Measurements from ENCODE around the gene ARHGEF19. TPM values are rescaled to one million over a fixed set of nuclear protein-coding genes. Genes with fewer than 3 reads are reported as not detected.
"Not testable (repeated sequence)": the region's sequence is repeated elsewhere in the genome, so short reads cannot be mapped to it uniquely, and the experiment has no call there.

Gene ARHGEF19
- total RNA-seq, 2 experiments from 2014 or later, result 5.3 to 6.0 TPM

DNA sequence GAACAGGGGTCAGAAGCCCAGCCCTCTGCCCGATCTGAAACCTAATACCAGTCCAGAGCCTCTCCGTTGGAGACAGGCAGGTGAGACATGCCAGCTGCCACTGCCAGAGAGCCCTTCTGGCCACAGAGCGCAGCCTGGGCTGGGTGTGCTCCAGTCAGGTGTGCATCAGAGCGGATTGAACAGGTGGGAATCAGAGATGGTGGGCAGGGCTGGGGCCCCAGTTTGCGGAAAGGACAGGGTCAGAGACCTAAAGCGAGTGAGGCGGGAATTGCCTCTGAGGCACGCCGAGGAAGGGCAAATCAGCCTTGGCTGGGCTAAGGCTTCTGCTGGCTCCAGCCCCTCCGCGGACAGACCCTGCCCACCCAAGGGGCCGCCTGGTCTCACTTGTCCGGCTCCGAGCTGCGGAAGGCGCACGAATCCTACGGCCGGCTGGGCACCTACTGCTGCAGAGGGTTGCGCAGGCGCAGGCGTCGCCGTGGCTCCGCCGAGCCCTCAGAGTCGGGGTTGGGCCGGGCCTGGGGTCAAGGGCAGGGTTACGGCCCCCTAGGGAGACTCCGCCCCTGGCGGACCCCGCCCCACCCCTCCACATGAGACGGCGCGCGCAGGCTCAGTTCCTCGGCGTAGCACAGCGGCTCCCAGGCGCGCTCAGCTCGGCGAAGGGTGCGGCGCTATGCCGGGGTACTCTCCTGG is 14.2 kb upstream of the ARHGEF19 start:
- CTCF ChIA-PET, result interaction anchor here (1.3 kb wide), 1 partner anchor 18 kb away, joined by 3 read pairs; no protein-coding TSS in a partner anchor
- Mint-ChIP-seq H3K27ac (no peak overlapping the region), H3K4me3 (no peak overlapping the region), H3K9me3 (ENCODE audit: low read depth) (no peaks in the 10 kb centered on the region), H3K36me3 (no peaks in the 10 kb centered on the region), H3K4me1 (peaks cover 1% of the 10 kb centered on the region), H3K27me3 (peaks cover 32% of the 10 kb centered on the region)
- DNase-seq (no peak), ATAC-seq (no peak)

DNA sequence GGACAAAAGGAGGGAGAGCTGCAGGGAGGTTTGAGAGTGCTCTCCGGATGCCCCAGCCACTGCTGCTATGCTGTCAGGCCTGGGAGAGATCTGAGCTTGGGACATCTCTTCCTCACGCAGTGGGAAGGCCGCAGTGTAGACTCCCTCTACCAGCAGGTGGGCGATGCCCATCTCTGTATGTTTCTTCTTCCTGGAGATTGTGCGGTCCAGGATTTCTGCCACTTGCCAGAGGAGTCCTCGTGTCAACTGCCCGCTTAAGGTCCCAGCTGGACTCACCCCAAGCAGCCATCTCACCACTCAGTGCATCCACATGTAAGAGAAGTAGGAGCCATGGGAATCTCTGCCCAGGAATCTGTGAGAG is 13.7 kb upstream of the ARHGEF19 start:
- Mint-ChIP-seq H3K36me3 (no peaks in the 10 kb centered on the region), H3K27me3 (peaks cover 37% of the 10 kb centered on the region), H3K9me3 (ENCODE audit: low read depth) (no peaks in the 10 kb centered on the region), H3K27ac (no peak overlapping the region), H3K4me1 (peaks cover 1% of the 10 kb centered on the region), H3K4me3 (no peak overlapping the region)
- ATAC-seq (no peak), DNase-seq (no peak)
- CTCF ChIA-PET, result interaction anchor here (1.3 kb wide), 1 partner anchor 18 kb away, joined by 3 read pairs; no protein-coding TSS in a partner anchor

DNA sequence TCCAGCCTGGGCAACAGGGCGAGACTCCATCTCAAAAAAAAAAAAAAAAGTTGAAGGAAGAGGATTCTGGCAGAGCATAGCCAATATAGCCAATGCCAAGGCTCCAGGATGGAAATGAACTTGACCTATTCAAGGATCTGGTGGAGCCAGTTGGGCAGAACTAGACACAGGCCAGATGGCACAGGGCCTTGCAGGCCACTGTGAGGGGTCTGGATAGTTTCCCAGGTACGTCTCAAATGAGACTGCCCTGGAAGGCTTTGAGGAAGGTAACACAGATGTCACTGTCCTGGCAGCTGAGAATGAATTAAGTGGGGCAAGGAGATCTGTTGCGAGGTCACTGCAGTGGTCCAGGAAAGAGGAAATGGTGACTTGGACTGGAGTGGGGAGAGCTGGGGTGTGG is 12.0 kb upstream of the ARHGEF19 start:
- no peak for ATAC-seq
- H3K27ac Mint-ChIP-seq, result no peak overlapping the region

DNA sequence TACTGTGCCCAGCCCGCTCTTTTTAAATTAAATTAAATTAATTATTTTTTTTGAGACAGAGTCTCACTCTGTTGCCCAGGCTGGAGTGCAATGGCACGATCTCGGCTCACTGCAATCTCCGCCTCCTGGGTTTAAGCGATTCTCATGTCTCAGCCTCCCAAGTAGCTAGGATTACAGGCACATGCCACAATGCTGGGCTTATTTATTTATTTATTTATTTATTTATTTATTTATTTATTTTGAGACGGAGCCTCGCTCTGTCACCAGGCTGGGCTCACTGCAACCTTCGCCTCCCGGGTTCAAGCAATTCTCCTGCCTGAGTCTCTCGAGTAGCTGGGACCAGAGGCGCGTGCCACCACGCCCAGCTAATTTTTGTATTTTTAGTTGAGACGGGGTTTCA is 10.3 kb upstream of the ARHGEF19 start:
- CTCF ChIA-PET, result interaction anchor here (0.8 kb wide), 1 partner anchor 25 kb away, joined by 3 read pairs; no protein-coding TSS in a partner anchor
- not testable (repeated sequence) for H3K36me3 Mint-ChIP-seq

More for the DNA sequence above, 12.0 kb upstream of the ARHGEF19 start:
- Mint-ChIP-seq H3K4me1 (peaks cover 9% of the 10 kb centered on the region), H3K27me3 (peaks cover 35% of the 10 kb centered on the region), H3K9me3 (ENCODE audit: low read depth) (no peaks in the 10 kb centered on the region), H3K4me3 (no peak overlapping the region), H3K36me3 (no peaks in the 10 kb centered on the region)
- CTCF ChIA-PET, result no interaction called here
- DNase-seq, result no peak

DNA sequence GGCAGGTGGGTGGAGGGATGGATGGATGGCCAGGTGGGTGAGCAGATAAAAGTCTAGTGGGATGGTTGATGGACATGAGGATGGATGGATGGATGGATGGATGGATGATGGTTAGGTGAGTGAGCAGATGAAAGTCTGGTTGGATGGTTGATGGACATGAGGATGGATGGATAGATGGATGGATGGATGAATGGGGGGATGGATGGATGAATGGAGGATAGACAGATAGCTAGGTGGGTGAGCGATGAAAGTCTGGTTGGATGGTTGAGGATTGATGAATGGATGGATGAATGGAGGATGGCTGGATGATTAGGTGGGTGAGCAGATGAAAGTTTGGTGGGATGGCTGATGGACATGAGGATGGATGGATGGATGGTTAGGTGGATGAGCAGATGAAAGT is 9.0 kb upstream of the ARHGEF19 start:
- peaks cover 12% of the 10 kb centered on the region for H3K27me3 Mint-ChIP-seq
- H3K9me3 Mint-ChIP-seq (ENCODE audit: low read depth), result no peaks in the 10 kb centered on the region
- no peak for DNase-seq
- ATAC-seq, result no peak
- no peaks in the 10 kb centered on the region for H3K36me3 Mint-ChIP-seq
- H3K4me3 Mint-ChIP-seq, result no peak overlapping the region
- H3K27ac Mint-ChIP-seq, result no peak overlapping the region
- peaks cover 17% of the 10 kb centered on the region for H3K4me1 Mint-ChIP-seq
- CTCF ChIA-PET, result interaction anchor here (0.7 to 1.5 kb wide), 4 partner anchors 14 to 22 kb away, joined by 3 to 5 read pairs (median 3); no protein-coding TSS in a partner anchor

More for the DNA sequence above, 10.3 kb upstream of the ARHGEF19 start:
- H3K4me3 Mint-ChIP-seq; H3K9me3 Mint-ChIP-seq (ENCODE audit: low read depth); DNase-seq; H3K27ac Mint-ChIP-seq; ATAC-seq: not testable (repeated sequence)
- Mint-ChIP-seq H3K4me1 (peaks cover 11% of the 10 kb centered on the region), H3K27me3 (peaks cover 21% of the 10 kb centered on the region)

DNA sequence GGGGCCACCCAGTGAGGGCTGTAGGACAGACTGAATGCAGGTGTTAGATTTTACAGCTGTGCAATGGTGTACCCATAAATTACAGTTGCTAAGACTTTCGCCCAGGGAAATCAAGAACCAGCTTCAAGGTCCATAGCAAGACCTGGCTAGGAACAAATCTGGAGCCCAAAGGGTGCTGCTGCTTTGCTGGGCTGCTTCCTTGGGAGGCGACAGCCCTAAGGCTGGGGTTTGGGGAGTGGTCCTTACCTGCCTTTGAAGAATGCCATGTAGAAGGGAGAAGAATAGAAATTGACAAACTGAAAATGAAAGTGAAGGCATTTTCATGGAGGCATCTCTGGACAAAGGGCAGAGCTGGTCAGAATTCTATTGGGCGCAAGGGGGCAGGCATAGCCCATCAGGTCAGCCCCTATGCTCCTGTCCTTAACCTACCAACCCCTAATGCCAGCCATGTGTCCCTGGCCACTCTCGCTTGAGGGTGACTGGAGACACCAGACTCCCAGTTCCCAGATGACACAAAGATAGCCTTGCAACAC is 7.6 kb upstream of the ARHGEF19 start:
- DNase-seq (no peak), ATAC-seq (no peak)
- CTCF ChIA-PET, result interaction anchor here (1.0 to 1.4 kb wide), 2 partner anchors 18 to 29 kb away, joined by 3 read pairs; partner anchors contain the start of gene CPLANE2
- peaks cover 24% of the 10 kb centered on the region for H3K4me1 Mint-ChIP-seq
- no peak overlapping the region for H3K4me3 Mint-ChIP-seq
- H3K36me3 Mint-ChIP-seq, result no peaks in the 10 kb centered on the region
- no peaks in the 10 kb centered on the region for H3K9me3 Mint-ChIP-seq (ENCODE audit: low read depth)
- peaks cover 4% of the 10 kb centered on the region for H3K27me3 Mint-ChIP-seq
- H3K27ac Mint-ChIP-seq, result peak overlapping the region; percentile 51

DNA sequence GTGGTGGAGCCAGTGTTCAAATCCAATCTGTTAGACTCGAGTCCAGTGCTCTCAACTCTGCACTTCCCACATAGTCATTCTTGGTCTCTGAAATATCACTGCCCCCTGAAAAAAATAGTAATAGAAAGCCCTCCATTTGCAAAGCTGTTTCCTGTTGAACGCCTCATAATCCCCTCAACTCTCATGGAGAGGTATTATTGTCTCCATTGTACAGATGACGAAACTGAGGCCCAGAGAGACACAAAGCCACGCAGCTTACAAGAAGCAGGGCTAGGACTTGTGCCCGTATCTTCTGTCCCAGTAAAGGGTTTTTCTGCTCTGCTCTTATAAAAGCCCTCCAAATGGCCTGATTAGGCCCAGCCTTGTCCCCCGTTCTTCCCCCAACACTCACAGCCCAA is 6.2 kb upstream of the ARHGEF19 start:
- H3K36me3 Mint-ChIP-seq, result no peaks in the 10 kb centered on the region
- no peak for DNase-seq
- H3K27me3 Mint-ChIP-seq, result peaks cover 4% of the 10 kb centered on the region
- CTCF ChIA-PET, result interaction anchor here (0.6 to 4.6 kb wide), 5 partner anchors 13 to 733 kb away, joined by 3 to 21 read pairs (median 6); partner anchors contain the start of gene CPLANE2
- H3K27ac Mint-ChIP-seq, result no peak overlapping the region
- no peak for ATAC-seq
- H3K4me1 Mint-ChIP-seq, result peaks cover 24% of the 10 kb centered on the region
- H3K9me3 Mint-ChIP-seq (ENCODE audit: low read depth), result no peaks in the 10 kb centered on the region
- H3K4me3 Mint-ChIP-seq, result no peak overlapping the region

DNA sequence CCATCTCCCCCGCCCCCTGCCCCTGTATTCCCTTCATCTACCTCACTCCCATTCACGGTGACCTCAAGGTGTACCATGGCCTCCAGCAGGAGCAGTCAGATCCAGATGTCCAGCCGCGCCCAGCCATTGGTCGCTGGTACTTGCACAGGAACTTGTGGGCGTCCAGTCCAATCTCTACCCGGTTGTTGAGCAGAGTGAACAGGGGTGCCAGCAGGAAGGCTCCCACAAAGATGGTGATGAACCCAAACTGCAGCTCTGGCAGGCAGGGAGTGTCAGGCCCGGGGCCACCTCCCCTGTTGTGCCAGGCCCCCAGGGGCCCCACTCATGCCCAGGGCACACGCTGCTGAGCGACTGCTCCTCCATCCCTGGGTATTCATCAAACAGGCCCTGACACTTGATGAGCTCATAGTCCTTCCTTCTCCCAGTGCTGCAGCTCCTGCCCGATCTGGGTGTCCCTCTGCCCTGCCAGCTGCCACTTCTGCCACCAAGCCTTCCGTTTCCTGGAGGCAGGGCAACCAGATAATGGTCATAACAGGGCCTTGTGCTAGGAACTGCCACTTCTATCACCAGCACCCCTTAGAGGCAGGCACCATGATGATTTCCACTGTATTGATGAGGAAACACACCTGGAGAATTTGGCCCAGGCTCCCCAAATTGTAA is 5.7 kb upstream of the ARHGEF19 start:
- no peak overlapping the region for H3K4me3 Mint-ChIP-seq
- DNase-seq, result no peak

DNA sequence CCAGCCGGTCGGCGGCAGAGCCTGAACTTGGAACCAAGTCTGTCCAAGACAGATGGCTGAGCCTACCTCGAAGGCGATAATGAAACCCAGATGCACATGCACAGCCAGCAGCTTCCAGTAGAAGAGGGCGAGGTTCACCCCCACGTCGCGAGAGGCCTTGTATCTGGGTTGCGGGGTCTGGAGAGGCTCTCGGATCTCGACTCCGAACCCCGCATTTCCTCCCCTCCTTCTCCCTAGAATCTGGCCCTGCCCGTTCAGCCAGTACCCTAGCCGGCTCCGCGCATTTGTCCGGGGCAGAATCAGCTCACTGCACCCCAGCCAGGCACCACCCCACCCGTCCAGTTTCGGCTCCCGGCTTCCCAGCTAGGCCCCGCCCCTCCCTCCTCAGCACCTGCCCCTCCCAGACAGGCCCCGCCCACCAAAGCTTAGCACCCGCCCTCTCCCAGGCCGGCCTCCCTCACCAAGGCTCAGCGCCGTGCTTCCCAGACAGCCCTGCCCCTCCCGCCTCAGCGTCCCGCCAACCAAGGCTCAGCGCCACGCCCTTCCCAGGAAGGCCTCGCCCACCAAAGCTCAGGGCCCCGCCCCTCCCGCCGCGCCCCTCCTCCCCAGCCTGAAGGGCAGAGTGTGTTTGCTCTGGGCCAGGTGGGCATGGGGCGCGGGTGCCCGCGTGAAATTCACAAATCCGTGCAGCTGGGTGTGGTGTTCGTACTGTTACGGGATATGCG is 4.8 kb upstream of the ARHGEF19 start:
- Mint-ChIP-seq H3K27me3 (peaks cover 11% of the 10 kb centered on the region), H3K9me3 (ENCODE audit: low read depth) (no peaks in the 10 kb centered on the region), H3K27ac (peak overlapping the region; percentile 87), H3K4me1 (peaks cover 24% of the 10 kb centered on the region), H3K36me3 (no peaks in the 10 kb centered on the region), H3K4me3 (peak overlapping the region; percentile 85)
- peak; percentile 97 for ATAC-seq
- peak; percentile 98 for DNase-seq
- CTCF ChIA-PET, result interaction anchor here (0.9 to 4.6 kb wide), 16 partner anchors 8 to 155 kb away, joined by 3 to 21 read pairs (median 4); partner anchors contain the start of genes CPLANE2, FAM131C and SZRD1

More for the DNA sequence above, 5.7 kb upstream of the ARHGEF19 start:
- Mint-ChIP-seq H3K4me1 (peaks cover 24% of the 10 kb centered on the region), H3K36me3 (no peaks in the 10 kb centered on the region), H3K27me3 (peaks cover 4% of the 10 kb centered on the region), H3K9me3 (ENCODE audit: low read depth) (no peaks in the 10 kb centered on the region), H3K27ac (no peak overlapping the region)
- ATAC-seq, result no peak
- CTCF ChIA-PET, result interaction anchor here (0.6 to 4.6 kb wide), 12 partner anchors 9 to 734 kb away, joined by 3 to 21 read pairs (median 5); partner anchors contain the start of genes CPLANE2, FAM131C and SZRD1

DNA sequence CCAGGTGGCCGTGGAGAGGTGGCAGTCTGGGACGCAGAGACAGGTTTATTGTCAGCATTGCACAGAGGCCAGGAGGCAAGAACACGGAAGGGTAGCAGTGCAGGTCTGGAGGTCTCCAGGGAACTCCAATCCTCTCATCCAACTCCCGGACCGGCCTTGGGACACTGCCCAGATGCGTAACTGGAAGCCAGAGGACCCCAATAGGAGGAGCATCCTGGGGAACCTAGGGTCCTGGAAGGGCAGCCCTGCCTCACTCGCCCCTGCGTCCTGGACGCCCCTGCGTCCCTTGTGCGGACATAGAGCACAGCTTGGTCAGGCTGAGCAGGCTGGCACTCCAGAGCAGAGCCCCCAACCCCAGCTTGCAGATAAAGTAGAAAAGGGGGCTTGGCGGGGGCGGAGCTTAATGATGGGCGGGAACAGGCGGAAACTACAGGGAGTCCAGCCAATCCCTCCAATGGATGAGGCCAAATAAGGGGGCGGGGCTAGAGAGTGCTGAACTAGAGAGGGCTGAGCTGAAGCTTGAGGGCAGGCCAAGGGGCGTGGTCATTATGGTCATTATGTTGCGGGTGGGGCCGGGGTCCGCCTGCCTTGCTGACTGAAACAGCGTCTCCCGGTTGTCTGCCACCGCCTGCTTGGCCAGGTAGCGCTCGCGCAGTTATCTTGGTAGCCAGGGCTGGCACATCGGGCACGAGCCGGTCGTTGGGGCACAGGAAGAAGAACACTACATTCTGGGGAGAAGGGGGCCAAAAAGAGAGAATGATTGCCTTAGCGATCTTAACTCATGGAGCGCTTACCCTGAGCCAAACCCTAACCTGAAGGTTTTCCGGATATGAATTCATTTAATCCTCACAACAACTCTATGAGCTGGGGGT is 3.7 kb upstream of the ARHGEF19 start:
- CTCF ChIA-PET, result interaction anchor here (1.0 to 4.6 kb wide), 8 partner anchors 10 to 156 kb away, joined by 3 to 21 read pairs (median 10); partner anchors contain the start of gene CPLANE2
- Mint-ChIP-seq H3K4me3 (peak overlapping the region; percentile 85), H3K27ac (peak overlapping the region; percentile 54), H3K9me3 (ENCODE audit: low read depth) (no peaks in the 10 kb centered on the region), H3K27me3 (peaks cover 7% of the 10 kb centered on the region), H3K4me1 (peaks cover 24% of the 10 kb centered on the region), H3K36me3 (no peaks in the 10 kb centered on the region)
- ATAC-seq (peak; percentile 48), DNase-seq (peak; percentile 89)

DNA sequence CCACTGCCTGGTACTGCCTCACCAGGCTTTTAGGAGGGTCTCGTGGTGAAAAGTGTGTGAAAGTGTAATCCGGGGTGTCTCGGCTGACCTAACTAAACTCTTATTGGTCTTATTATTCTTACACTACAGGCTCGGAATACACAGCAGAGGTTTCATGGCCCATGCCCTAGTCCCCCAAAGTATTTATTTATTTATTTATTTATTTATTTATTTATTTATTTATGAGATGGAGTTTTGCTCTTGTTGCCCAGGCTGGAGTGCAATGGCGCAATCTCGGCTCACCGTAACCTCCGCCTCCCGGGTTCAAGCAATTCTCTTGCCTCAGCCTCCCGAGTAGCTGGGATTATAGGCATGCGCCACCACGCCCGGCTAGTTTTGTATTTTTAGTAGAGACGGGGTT is 2.8 kb upstream of the ARHGEF19 start:
- CTCF ChIA-PET, result interaction anchor here (4.6 kb wide), 1 partner anchor 9 kb away, joined by 21 read pairs; no protein-coding TSS in a partner anchor
- not testable (repeated sequence) for H3K27me3 Mint-ChIP-seq; DNase-seq; H3K27ac Mint-ChIP-seq; H3K4me3 Mint-ChIP-seq; H3K9me3 Mint-ChIP-seq (ENCODE audit: low read depth); H3K36me3 Mint-ChIP-seq; ATAC-seq
- H3K4me1 Mint-ChIP-seq, result peaks cover 24% of the 10 kb centered on the region

DNA sequence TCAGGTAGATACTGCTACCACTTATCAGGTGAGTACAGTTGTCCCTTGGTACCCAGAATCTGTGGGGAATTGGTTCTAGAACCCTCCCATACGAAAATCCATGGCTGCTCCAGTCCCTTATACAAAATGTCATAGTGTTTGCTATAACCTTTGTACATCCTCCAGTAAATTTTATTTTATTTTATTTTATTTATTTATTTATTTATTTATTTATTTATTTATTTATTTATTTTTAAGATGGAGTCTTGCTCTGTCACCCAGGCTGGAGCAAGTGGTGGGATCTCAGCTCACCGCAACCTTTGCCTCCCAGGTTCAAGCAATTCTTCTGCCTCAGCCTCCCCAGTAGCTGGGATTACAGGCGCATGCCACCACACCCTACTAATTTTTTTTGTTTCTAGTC is 1.1 kb upstream of the ARHGEF19 start:
- not testable (repeated sequence) for H3K27ac Mint-ChIP-seq; H3K36me3 Mint-ChIP-seq; ATAC-seq; H3K4me3 Mint-ChIP-seq; H3K27me3 Mint-ChIP-seq; H3K9me3 Mint-ChIP-seq (ENCODE audit: low read depth); DNase-seq
- CTCF ChIA-PET, result interaction anchor here (0.6 to 1.4 kb wide), 3 partner anchors 31 to 401 kb away, joined by 3 read pairs; partner anchors contain the start of gene FAM131C
- H3K4me1 Mint-ChIP-seq, result peaks cover 14% of the 10 kb centered on the region

Data from activated CD8-positive, alpha-beta memory T cell treated with anti-CD3 and anti-CD28 coated beads, Interleukin-2, amount 10 ng/mL, durations not matched to agents 7 days and 5 days (primary cell).